PFSK-1 (cell line): ENCODE data around the gene ARAP1.

Source experiments
- POLR2AphosphoS5 ChIP-seq: IDR thresholded peaks from 2 replicates; pipeline ENCODE4 v1.6.1; 2012; ENCODE audit warnings: low read depth, mild to moderate bottlenecking, control low read depth, low read length, moderate library complexity
- REST ChIP-seq, 2 experiments: IDR thresholded peaks; 2 replicates each; pipeline versions ENCODE4 v1.6.1 to v1.8.0; 2011 to 2012; ENCODE audit warnings: low read depth in 2 of 2, low read length in 2 of 2, control low read depth in 1 of 2, inconsistent platforms in 1 of 2, mild to moderate bottlenecking in 1 of 2, moderate library complexity in 1 of 2; ENCODE audit not compliant: insufficient read depth in 1 of 2
- SIN3A ChIP-seq: IDR thresholded peaks from 2 replicates; pipeline ENCODE4 v1.6.1; 2012; ENCODE audit warnings: mild to moderate bottlenecking, low read length, moderate library complexity, borderline replicate concordance; ENCODE audit not compliant: insufficient read depth
- TAF1 ChIP-seq: IDR thresholded peaks from 2 replicates; pipeline ENCODE4 v1.6.1; 2012; ENCODE audit warnings: low read length, control low read depth, borderline replicate concordance; ENCODE audit not compliant: insufficient read depth

DNA sequence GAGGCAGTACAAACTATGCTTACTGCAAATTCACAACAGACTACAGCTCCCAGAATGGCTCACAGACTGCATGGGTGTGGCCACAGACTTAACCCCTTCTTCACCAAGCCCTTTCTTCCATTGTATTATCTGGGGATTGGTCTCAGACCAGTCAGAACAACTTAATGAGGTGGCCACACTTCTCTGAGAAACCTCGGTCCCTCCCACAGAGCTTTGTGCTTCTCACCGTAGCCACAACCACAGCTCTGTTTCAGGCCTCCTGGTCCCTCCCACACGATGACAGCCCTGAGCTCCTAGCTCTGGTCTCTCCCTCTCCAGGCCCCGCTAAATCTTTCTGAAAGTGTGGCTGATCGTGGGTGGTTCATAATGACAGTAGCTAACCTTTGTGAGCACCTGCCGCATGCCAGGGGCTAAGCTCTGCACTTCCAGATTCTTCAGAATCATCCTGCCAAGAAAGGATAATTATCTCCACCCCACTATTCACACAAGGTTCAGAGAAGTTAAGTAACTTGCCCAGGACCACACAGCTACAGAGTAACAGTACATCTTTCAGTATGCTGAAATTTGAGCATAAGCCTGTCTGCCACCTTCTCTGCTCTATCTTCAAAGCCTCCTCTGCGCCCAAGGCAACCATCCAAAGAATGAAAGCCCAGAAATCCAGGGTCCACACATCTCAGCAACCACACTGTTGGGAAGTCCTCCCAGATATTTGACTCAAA is 83.4 kb downstream of the ARAP1 start:
- TF ChIP-seq POLR2AphosphoS5 (no peak), REST (IDR thresholded peaks at IDR 0.05; ENCODE audit: insufficient read depth in 1 of 2, low read depth in 2 of 2, low read length in 2 of 2) (no peak), SIN3A (no peak), TAF1 (no peak)
